ENCODE results near the gene OTX2.

Gene OTX2

DNA sequence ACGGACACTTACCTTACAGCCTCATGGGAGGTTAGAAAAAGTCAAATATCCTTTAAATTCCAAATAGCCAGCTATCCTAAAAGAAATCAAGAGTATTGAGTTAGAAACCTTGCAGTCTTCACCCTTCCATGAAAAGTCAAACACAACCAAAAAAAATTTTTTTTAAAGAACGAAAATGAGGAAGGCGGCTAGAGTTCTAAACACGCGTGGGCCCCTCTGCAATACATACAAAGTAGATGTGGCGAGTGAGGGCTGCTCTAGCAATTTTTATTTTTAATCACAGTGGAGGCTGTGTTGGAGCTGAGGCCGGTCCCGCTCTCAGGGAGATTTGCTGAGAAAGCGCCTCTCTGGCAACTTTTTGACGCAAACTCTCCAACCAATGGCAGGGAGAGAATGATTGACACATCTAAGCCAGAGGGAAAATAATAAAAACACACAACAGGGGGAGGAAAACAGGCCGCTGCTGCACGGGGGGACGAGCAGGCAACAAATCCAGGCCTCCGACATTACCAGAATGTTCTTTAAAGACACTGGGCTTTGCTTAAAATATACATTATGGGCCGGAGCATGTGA is at the start of gene OTX2:
OTX2 (minus strand) TSS at position 333 of the 573 bp plus-strand sequence. CDS start 5,023 bp downstream, outside the sequence.
- no peak for DNase-seq (ENCODE audit: low spot score)

DNA sequence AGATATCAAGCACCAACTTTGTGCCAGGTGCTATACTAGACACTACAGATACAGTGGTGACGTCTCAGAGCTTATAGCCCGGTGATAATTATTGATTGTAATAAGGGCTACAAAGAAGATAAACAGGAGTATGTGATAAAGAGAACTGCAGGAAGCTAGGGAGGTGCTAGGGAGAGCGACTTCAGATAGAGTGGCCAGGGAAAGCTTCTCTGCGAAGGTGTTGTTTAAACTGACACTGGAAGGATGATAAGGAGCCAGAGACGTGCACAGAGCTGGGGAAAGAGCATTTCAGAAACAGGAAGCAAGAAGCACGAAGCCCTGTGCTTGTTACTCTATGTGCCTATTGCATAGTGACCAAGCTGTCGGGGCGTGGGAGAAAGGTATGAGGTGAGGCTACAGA is 48.1 kb upstream of the OTX2 start:
- DNase-seq (ENCODE audit: low spot score) = no peak

DNA sequence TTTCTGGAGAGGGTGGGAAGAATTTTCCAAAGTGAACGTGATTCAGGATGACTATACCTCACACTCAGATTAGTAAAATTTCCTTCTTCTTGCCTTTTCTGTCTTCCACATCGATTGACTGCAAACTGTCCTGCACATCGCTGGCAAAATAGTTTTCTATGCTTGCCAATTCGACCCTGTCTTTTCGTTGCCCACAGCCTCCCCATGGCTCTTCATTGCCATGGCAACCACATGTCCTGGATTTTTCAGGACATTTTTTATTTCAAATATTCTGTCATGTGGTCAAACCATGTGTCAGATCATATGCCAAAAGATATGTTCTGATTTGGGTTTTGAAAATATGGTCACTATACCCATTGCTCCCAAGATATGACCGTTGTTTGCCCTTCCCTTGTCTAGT is 46.9 kb upstream of the OTX2 start:
- DNase-seq (ENCODE audit: low spot score) = no peak

DNA sequence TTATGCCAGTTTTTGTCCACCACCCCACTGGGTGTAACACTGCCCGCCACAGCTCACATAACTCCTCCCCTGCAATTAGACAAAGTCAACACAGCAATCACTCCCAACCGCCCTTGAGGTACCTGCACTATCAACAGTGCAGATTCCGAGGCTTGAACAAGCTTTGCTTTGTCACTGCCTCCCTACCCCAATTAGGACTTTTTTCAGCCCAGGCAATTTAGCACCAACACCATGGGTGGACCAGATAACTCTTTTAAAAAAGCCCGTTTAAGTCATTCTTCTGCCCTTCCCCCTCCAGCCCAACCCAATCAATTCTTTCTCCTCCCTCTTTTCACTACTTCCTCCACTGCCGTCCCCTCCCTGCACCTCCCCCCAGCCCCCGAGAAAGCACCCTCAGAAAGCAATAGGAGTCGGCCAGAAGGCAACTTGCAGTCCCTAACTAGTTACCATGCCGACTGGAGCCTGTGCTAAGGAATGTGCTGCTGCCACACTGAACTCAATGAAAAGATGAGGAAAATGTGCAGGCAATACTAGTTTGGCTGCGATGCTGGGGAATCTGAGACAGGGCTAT is 45.7 kb upstream of the OTX2 start:
- no peak for DNase-seq (ENCODE audit: low spot score)

DNA sequence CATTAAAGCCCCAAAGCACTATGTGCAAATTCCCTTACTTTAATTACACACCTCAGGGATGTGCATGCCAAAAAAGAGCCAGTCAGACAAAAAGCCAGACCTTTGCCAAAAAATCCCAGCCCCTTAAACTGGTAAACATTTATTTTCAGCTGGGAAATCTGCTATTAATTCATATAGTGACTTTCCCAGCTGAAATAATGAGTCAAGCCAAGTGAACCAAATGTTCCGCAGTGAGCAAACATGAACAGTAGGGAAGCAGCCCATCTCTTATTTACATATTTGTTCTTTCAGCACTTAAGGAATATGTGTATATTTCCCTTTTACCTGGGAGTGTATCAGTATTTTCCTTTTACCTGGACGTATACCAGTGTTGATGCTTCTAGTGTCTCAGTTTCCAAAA is 44.0 kb upstream of the OTX2 start:
- DNase-seq (ENCODE audit: low spot score) = no peak

DNA sequence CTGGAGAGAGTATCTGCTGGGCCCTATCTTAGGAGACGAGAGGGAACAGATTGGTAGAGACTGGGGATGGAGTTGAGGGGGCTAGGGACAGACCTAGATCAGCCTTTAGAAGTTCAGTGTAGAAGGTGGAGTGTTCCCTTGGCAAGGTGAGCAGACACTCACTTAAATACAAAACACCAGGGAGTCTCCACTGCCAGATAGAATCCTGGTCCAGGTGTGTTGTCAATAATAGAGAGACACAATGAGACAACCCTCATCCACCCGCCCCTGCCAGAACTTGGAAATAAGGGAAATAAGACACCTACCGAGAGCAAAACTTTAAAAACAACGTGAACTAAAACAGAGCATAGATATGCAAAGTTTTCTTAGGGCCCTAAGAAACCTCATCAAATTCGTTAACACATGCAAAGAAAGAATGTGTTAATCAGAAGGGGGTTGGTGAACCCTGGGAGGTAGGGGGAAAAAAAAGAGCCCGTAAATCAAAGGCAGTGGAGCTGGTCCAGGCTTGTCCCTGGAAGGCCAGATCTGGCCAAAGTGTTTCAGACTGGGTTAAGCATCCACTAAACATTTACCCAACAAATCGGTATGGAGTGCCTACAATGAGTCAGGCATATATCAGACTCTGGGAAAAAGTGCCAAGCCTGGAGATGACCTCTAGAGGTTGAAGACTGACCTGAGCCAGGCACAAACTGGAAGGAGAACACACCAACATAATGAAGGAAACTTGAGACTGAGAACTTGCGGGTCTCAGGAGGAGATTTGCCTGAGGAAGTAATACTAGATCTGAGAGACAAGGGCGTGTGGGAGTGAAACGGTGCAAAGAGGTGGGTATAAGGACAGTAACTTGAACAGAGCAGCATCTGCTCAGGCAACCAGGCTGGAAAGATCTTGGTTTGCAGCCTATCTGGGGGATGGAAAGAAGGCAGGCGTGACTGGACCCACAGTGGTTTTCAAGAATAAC is 37.0 kb upstream of the OTX2 start:
- no peak for DNase-seq (ENCODE audit: low spot score)

DNA sequence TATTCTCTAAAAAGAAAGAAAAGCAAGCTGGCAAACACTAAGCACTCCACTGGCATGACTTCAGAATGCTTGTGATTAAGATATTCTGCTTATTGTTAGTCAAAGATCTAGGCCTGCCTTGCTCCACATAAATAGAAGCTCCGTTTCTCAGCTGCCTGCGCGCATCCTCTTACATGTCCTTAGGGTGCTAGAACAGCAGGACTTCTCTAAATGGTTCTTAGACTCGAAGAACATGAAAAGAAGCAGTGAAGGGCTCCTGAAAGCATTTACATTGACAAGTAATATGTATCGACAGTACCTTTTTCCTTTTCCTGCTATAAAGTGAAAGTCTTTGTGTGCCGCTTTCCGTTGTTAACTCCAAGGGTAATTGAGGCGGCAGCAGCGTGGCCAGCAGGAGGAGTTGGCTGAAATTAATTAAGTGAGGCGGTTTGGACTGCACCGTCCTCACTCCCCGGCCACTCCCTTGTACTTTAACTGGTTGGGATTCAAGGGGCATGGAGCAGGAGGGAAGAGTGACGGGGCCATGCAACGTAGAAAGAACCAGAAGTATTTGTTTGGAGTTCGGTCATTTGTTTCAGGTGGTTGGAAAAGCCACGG is 34.2 kb upstream of the OTX2 start:
- no peak for DNase-seq (ENCODE audit: low spot score)

DNA sequence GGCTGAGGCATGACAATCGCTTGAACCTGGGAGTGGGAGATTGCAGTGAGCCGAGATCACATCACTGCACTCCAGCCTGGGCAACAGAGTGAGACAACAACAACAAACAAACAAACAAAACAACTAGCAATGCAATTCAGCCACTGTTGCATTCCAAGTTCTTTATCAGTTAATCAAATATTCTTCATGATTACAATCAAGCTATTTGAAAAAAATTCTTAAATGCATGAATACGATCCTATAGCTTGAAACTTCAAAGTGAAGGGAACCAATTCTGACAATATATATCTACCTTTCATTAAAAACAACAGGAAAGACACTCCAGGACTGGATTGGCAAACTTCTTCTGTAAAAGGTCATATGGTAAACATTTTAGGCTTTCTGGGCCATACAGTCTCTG is 31.3 kb upstream of the OTX2 start:
- DNase-seq (ENCODE audit: low spot score) = no peak

DNA sequence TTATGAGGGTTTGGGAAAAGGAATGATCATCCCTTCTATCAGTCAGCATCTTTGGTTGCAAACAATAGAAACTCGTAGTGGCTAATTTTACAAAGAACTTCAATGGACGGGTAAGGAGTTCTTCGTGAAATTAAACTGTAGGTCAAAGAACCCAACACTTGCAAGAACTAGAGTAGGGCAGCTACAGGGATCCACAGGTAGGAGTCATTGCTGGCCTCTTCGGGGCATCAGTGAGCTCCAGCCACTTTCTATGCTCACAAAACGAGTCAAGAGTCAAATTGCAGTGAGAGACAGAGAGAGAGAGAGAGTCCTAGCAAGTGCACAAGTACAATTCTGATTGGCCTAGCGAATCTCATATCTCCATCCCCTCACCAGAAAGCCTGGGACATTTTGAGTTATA is 29.9 kb upstream of the OTX2 start:
- no peak for DNase-seq (ENCODE audit: low spot score)

DNA sequence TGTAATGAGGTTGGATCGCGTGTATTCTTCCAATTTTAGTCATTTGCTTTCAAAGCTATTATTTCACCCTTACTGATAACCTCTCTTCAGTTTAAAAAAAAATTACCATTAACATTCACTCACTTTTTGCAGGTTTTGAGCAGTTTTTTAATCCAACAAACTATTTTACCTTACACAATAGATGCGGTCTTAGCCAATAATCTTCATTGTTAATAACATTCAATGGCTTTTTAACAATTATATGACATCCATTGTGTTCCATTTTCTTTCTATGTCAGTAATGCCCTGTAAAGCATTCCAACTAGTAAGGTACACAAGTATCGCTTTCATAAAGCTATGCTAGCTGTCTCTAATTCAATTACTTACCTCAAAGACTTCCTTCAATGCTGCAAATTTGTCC is 18.9 kb upstream of the OTX2 start:
- DNase-seq (ENCODE audit: low spot score) = no peak

DNA sequence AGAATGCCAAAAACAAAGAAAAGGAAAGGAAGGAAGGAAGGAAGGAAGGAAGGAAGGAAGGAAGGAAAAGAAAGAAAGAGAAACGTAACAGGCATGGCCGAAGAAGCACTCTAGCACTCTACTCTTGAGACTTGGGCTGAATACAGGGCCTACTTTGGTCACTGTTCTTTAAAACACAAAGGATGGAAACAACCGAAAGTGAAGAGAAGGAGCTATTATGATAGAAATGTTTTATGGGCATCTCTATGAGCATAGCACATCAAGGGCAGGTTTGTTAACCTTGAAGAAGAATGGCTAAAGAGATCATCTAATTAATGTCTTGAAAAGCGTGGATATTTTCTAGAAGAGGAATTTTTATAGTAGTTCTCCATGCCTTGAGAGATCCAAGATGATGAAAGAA is 15.9 kb upstream of the OTX2 start:
- no peak for DNase-seq (ENCODE audit: low spot score)

DNA sequence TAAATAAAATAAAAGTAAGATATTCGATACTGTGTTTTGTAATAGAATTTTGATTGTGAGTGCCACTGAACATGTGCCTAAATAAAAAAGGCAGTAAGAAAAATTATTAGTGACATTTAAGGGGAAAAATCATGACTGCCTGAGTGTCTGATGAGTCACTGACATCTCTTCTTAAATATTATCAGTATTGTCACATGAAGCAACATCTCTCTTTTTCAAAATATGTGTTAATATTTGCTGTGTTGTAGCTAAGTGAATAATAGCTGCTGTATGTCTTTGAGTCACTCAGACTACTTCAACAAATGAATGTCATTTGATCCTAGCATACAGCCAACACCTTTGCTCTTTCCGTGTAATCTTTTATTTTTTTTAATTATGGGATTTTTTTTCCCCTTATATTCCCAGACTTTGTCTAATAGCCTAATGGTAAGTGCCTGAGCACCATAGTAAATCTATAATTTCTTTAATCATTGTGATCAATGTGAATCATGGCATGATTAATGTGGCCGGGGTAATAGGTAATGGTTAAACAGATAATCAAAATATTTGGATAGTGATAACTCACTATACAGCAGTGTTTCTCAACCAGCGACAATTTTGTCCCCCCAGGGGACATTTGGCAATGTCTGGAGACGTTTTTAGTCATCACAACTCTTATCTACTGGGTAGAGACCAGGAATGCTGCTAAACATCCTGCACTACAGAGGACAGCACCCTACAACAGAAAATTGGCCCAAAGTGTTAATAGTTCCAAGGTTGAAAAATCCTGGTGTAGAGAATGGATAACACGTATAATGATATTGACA is 11.7 kb upstream of the OTX2 start:
- no peak for DNase-seq (ENCODE audit: low spot score)

DNA sequence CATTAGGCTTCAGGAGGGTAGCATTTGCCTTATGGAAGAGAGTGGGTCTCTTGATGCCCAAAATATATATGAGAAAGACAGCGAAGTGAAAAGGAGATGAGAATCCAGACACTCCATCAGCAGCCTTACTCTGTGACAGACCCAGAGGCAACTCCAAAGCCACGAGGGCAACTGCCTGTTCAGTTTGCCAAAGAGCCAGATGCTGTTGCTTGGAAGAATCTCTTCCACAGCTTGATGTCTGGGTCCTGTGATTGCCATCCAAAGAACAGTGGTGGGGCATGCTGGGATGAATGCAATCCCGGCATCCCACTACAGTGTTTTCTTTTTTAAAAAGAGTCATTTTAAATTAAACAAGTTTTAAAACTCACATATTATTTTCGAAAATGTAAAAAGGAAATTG is 10.9 kb upstream of the OTX2 start:
- DNase-seq (ENCODE audit: low spot score) = no peak

DNA sequence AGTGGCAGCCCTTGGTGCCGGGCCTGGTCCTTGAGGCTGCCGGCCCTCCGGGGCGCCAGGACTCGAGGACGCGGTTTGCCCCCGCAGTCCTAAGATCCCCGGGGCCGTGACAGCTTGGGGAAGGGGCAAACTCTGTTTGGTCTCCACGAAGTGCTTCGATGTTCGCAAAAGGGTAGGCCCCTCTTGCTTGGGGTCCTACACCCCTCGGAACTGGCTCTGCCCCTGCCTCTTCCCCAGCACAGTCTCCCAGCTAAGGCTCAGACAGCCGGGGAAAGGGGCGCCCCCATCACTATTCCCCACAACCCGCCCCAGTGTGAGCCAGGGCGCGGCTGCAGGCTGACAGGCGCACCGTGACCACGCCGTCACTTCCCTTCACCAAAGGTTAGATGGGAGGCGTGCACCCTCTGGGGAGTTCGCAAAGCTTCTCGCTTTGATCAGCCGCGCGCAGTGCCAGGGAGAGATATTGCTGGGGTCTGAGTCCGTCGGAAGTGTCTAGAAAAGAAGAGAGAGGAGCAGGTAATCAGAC is 7.2 kb upstream of the OTX2 start:
- no peak for DNase-seq (ENCODE audit: low spot score)

DNA sequence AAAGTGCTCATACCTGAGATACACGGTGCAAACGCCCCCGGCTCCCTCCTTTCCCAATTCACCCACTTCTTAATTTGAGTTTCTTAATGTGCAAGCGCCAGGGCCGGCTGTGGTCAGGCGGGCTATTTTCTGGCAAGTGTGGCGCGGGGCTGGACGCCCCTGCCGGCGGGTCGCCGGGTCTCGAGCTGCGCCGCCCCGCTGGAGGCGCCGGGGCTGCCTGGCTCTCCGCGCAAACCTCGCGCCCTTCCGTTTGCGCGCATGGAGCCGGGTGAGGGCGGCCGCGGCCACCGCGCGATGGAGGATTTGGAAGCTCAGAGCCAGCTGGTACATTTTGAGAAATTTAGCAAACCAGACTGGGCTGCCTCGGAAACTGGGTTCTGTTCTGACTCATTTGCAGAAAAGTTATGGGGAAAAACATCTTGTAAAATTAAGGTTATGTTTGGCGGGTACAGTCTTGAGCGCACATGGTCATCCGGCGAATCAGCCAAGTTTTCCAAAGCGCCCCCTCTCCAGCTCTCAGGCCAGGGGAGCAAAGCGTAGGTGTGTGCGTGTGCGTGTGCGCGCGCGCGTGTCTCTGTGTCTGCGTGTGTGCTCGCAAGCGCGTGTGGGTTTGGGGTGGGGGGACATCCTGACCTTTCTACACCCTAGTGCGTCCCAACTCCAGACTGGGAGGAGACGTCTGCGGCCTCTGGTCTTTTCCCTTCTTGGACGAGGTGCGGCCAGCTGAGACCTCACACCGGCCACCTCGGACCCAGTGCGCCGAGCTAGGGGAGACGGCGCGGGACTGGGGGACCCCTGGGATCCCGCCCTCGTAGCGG is 6.5 kb upstream of the OTX2 start:
- DNase-seq (ENCODE audit: low spot score) = no peak

DNA sequence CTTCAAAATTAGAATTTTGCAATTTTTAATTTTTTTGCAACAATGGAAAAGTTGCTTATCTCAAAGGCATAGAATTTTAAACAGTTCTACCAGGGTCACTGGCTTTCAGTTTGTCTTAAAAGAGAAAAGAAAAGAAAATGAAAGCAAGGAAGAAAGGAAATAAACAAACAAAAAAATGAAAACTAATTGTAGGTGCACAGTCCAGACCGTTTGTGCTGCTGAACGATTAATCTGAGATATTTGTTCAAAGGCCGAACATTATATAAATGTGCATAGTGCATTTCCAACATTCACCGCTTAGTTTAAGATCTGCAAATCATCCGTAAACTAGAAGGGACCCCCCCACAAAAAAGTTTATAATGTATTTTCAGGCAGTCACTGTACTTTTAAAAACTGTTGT is 5.5 kb upstream of the OTX2 start:
- no peak for DNase-seq (ENCODE audit: low spot score)

DNA sequence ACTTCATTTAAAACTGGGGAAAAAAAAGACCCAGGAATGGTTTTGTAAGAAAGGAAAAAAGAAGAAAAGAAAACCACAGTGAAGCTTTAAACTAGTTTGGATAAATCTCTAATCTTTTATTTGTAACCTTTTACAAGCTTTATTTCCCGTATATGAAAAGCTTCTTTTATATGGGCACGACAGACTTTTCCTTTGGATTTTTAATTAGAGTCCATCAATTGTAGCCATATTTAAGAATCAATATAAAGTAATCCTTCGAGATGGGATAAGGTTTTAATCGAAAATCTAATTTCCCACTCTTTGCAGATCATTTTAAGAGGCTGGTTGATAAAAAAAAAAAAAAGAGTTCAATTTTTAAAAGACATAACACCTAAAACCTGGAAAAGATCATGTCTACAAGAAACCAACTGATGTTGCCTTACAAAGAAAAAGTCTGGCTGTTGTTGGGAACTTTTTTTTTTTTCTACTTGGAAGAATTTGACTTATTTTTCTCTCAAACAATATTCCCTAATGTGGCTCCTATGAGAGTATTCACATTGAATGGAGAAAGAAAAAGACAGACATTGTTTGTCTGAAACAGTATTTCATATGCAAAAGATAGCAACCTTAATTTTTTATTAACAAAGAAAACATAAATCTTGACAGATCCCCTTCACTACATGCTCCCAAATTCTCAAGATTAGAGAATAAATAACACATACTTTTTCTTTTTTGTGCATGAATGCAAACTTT is 4.9 kb upstream of the OTX2 start:
- DNase-seq (ENCODE audit: low spot score) = no peak

DNA sequence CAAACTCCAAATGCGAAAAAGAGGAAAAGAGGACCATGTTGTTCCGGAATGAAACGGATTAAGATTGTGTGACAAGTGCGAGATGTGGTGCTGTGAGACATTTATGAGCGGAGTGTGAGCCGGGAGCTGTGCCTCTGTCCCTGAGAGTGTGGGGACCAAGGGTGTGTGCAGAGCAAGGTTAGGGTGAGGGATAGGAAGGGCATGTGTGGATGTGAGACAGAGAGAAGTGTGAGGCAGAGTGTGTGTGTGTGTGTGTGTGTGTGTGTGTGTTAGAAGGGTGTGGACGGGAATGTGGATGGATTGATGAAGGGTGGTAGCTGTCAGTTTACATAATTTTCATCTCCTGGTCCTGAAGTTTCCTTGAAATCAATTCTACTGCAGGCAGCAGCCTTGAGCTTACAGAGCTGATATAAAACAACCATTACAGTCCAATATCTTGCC is 4.3 kb upstream of the OTX2 start:
- DNase-seq (ENCODE audit: low spot score) = no peak

DNA sequence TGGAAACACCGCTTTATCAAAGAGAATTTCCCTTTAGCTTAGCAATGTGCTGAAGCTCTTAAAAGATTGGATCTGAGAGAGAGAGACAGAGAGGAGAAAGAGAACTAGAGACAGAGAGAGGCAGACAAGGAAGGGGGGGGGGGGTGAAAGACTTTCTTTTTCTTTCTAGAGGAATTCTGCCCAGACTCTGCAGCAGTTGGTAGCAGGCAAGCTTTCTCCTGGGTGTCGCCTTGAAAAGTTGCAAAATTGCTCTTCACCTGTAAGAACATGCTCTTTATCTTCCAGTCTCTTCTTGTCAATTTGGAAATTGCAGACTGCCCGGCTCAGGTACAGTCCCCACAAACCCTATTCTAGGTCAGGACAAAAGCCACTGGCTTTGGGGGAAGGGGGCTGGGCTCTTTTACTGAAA is 2.9 kb upstream of the OTX2 start:
- DNase-seq (ENCODE audit: low spot score) = no peak
